ENCODE data around the gene TMA7.

The TMA7 gene

GRCh38 chr3:48463703-48464102, 23.6 kb downstream of the TMA7 start:
- TF ChIP-seq CTCF (IDR thresholded peaks at IDR 0.05; ENCODE audit: low read depth, low read length, missing control alignments): no peak

GRCh38 chr3:48464713-48465221, 24.7 kb downstream of the TMA7 start:
- no peak for TF ChIP-seq CTCF (IDR thresholded peaks at IDR 0.05; ENCODE audit: low read depth, low read length, missing control alignments)
- DNase-seq (ENCODE audit: low read depth): no peak
- no peak overlapping the region for H3K4me3 ChIP-seq (ENCODE audit: low read depth, low read length)

More at GRCh38 chr3:48463703-48464102, 23.6 kb downstream of the TMA7 start:
- no peak for DNase-seq (ENCODE audit: low read depth)
- no peak overlapping the region for H3K4me3 ChIP-seq (ENCODE audit: low read depth, low read length)

GRCh38 chr3:48465237-48465530, 25.1 kb downstream of the TMA7 start:
- no peak overlapping the region for H3K4me3 ChIP-seq (ENCODE audit: low read depth, low read length)
- TF ChIP-seq CTCF (IDR thresholded peaks at IDR 0.05; ENCODE audit: low read depth, low read length, missing control alignments): no peak
- no peak for DNase-seq (ENCODE audit: low read depth)

GRCh38 chr3:48465531-48466378, 25.7 kb downstream of the TMA7 start:
- peak overlapping the region; percentile 81 for H3K4me3 ChIP-seq (ENCODE audit: low read depth, low read length)
- DNase-seq (ENCODE audit: low read depth): peak; percentile 58
- peak; percentile 40 for TF ChIP-seq CTCF (IDR thresholded peaks at IDR 0.05; ENCODE audit: low read depth, low read length, missing control alignments)

- no peak for DNase-seq (ENCODE audit: low read depth)
- peak overlapping the region; percentile 81 for H3K4me3 ChIP-seq (ENCODE audit: low read depth, low read length)
- TF ChIP-seq CTCF (IDR thresholded peaks at IDR 0.05; ENCODE audit: low read depth, low read length, missing control alignments): no peak
Measured at GRCh38 chr3:48466386-48467109, 26.5 kb downstream of the TMA7 start.

GRCh38 chr3:48467110-48467454, 27.0 kb downstream of the TMA7 start:
- DNase-seq (ENCODE audit: low read depth): no peak
- H3K4me3 ChIP-seq (ENCODE audit: low read depth, low read length): peak overlapping the region; percentile 81
- no peak for TF ChIP-seq CTCF (IDR thresholded peaks at IDR 0.05; ENCODE audit: low read depth, low read length, missing control alignments)

Data from GM12864 (cell line).